ENCODE measurements around the gene COG5. TPM values are rescaled to one million over a fixed set of nuclear protein-coding genes. Genes with fewer than 3 reads are reported as not detected.

COG5 gene
- total and polyA plus RNA-seq, 4 donors, result 4.1 to 27.1 (median 8.4) TPM

DNA sequence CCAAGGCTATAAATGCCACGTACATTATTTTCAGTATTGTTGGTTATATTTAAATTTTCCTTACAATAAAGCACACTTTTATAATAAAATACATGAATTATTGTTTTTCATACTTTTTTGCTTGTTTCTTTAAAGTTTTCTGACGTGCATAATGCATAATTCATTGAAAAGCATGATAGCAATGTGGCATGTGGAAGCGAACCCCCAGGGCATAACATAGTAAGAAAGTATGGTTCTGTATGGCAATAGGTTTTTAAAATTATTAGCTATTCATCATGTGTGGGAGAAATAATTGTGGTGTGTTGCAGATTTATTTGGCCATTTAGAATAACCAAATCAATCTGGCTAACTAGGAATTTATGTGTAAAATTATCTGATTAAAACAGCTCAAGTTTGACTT lies 402.3 kb downstream of the COG5 start:
- H3K9ac ChIP-seq (ENCODE audit: low read depth in 1 of 2, low read length in 2 of 2), result no peak overlapping the region
- WGBS, result 87% methylated on average over 3 of the region's 3 CpGs
- H3K27ac ChIP-seq (ENCODE audit: low read depth in 1 of 2, low read length in 2 of 2), result no peak overlapping the region
- no peak for TF ChIP-seq GABPA (IDR thresholded peaks at IDR 0.05 in 1 of 2, conservative IDR thresholded peaks at IDR 0.05 in 1 of 2)
- no peak for TF ChIP-seq YY1 (IDR thresholded peaks at IDR 0.05)
- TF ChIP-seq FOXA2 (IDR thresholded peaks at IDR 0.05), result no peak
- no peak for TF ChIP-seq SP1 (IDR thresholded peaks at IDR 0.05)
- TF ChIP-seq RXRA (IDR thresholded peaks at IDR 0.05), result no peak
- no peak for TF ChIP-seq NR2F2 (IDR thresholded peaks at IDR 0.05)
- no peak for TF ChIP-seq JUND (IDR thresholded peaks at IDR 0.05)
- TF ChIP-seq, protein P1, sequence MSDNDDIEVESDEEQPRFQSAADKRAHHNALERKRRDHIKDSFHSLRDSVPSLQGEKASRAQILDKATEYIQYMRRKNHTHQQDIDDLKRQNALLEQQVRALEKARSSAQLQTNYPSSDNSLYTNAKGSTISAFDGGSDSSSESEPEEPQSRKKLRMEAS (IDR thresholded peaks at IDR 0.05), result no peak
- no peak for TF ChIP-seq HNF4G (IDR thresholded peaks at IDR 0.05)
- TF ChIP-seq, protein P2, sequence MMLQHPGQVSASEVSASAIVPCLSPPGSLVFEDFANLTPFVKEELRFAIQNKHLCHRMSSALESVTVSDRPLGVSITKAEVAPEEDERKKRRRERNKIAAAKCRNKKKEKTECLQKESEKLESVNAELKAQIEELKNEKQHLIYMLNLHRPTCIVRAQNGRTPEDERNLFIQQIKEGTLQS (IDR thresholded peaks at IDR 0.05), result no peak
- no peak for TF ChIP-seq FOXA1 (IDR thresholded peaks at IDR 0.05)
- TF ChIP-seq, protein P3, sequence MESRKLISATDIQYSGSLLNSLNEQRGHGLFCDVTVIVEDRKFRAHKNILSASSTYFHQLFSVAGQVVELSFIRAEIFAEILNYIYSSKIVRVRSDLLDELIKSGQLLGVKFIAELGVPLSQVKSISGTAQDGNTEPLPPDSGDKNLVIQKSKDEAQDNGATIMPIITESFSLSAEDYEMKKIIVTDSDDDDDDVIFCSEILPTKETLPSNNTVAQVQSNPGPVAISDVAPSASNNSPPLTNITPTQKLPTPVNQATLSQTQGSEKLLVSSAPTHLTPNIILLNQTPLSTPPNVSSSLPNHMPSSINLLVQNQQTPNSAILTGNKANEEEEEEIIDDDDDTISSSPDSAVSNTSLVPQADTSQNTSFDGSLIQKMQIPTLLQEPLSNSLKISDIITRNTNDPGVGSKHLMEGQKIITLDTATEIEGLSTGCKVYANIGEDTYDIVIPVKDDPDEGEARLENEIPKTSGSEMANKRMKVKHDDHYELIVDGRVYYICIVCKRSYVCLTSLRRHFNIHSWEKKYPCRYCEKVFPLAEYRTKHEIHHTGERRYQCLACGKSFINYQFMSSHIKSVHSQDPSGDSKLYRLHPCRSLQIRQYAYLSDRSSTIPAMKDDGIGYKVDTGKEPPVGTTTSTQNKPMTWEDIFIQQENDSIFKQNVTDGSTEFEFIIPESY (IDR thresholded peaks at IDR 0.05), result no peak
- TF ChIP-seq RAD21 (IDR thresholded peaks at IDR 0.05), result no peak
- no peak for TF ChIP-seq HNF4A (conservative IDR thresholded peaks at IDR 0.05)
- TF ChIP-seq TAF1 (conservative IDR thresholded peaks at IDR 0.05), result no peak
- peaks cover 0 to 2% (median 0%) of the 10 kb centered on the region in 4 donors for H3K36me3 ChIP-seq (ENCODE audit: control insufficient read depth in 4 of 4, insufficient read depth in 3 of 4, low read depth in 1 of 4, low read length in 3 of 4)
- H3K4me3 ChIP-seq (ENCODE audit: low read depth in 1 of 3, low read length in 3 of 3), result no peak overlapping the region
- no peak for DNase-seq (ENCODE audit: low spot score)
- no peaks in the 10 kb centered on the region for H3K9me3 ChIP-seq (ENCODE audit: control insufficient read depth in 4 of 4, low read length in 3 of 4)
- H3K27me3 ChIP-seq (ENCODE audit: control insufficient read depth in 4 of 4, insufficient read depth in 4 of 4, low read length in 3 of 4), result no peaks in the 10 kb centered on the region
- no peaks in the 10 kb centered on the region for H3K4me1 ChIP-seq (ENCODE audit: control insufficient read depth in 4 of 4, insufficient read depth in 4 of 4, low read length in 3 of 4)

DNA sequence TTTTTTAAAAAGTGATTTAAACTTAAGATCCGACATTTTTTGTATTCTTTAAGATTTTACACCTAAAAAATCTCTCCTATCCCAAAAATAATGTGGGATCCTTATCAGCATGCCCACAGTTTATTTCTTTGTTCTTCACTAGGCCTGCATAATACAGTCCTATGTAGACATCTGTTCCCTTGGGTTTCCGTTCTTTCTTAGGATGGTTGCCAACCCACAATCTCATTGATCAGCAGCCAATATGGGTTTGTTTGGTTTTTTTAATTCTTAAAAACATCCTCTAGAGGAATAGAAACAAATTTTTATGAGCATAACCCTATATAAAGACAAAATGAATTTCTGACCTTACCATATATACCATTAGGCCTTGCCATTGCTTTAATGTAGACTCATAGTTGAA lies 403.3 kb downstream of the COG5 start:
- TF ChIP-seq, protein P4, sequence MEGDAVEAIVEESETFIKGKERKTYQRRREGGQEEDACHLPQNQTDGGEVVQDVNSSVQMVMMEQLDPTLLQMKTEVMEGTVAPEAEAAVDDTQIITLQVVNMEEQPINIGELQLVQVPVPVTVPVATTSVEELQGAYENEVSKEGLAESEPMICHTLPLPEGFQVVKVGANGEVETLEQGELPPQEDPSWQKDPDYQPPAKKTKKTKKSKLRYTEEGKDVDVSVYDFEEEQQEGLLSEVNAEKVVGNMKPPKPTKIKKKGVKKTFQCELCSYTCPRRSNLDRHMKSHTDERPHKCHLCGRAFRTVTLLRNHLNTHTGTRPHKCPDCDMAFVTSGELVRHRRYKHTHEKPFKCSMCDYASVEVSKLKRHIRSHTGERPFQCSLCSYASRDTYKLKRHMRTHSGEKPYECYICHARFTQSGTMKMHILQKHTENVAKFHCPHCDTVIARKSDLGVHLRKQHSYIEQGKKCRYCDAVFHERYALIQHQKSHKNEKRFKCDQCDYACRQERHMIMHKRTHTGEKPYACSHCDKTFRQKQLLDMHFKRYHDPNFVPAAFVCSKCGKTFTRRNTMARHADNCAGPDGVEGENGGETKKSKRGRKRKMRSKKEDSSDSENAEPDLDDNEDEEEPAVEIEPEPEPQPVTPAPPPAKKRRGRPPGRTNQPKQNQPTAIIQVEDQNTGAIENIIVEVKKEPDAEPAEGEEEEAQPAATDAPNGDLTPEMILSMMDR (IDR thresholded peaks at IDR 0.05; ENCODE audit: low read depth, low read length, missing input control), result no peak
- no peak for TF ChIP-seq FOXA2 (IDR thresholded peaks at IDR 0.05)
- no peak for TF ChIP-seq HNF4A (conservative IDR thresholded peaks at IDR 0.05)
- TF ChIP-seq, protein P5, sequence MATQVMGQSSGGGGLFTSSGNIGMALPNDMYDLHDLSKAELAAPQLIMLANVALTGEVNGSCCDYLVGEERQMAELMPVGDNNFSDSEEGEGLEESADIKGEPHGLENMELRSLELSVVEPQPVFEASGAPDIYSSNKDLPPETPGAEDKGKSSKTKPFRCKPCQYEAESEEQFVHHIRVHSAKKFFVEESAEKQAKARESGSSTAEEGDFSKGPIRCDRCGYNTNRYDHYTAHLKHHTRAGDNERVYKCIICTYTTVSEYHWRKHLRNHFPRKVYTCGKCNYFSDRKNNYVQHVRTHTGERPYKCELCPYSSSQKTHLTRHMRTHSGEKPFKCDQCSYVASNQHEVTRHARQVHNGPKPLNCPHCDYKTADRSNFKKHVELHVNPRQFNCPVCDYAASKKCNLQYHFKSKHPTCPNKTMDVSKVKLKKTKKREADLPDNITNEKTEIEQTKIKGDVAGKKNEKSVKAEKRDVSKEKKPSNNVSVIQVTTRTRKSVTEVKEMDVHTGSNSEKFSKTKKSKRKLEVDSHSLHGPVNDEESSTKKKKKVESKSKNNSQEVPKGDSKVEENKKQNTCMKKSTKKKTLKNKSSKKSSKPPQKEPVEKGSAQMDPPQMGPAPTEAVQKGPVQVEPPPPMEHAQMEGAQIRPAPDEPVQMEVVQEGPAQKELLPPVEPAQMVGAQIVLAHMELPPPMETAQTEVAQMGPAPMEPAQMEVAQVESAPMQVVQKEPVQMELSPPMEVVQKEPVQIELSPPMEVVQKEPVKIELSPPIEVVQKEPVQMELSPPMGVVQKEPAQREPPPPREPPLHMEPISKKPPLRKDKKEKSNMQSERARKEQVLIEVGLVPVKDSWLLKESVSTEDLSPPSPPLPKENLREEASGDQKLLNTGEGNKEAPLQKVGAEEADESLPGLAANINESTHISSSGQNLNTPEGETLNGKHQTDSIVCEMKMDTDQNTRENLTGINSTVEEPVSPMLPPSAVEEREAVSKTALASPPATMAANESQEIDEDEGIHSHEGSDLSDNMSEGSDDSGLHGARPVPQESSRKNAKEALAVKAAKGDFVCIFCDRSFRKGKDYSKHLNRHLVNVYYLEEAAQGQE (IDR thresholded peaks at IDR 0.05), result no peak
- TF ChIP-seq TAF1 (conservative IDR thresholded peaks at IDR 0.05), result no peak
- TF ChIP-seq EGR1 (IDR thresholded peaks at IDR 0.05; ENCODE audit: low read depth in 2 of 2), result no peak
- TF ChIP-seq, protein P1 (IDR thresholded peaks at IDR 0.05), result no peak
- TF ChIP-seq, protein P2 (IDR thresholded peaks at IDR 0.05), result no peak
- TF ChIP-seq SP1 (IDR thresholded peaks at IDR 0.05), result no peak
- no peak for TF ChIP-seq GABPA (IDR thresholded peaks at IDR 0.05 in 1 of 2, conservative IDR thresholded peaks at IDR 0.05 in 1 of 2)
- TF ChIP-seq RAD21 (IDR thresholded peaks at IDR 0.05), result no peak
- no peak for TF ChIP-seq HNF4G (IDR thresholded peaks at IDR 0.05)
- TF ChIP-seq, protein P3 (IDR thresholded peaks at IDR 0.05), result no peak
- TF ChIP-seq NR2F2 (IDR thresholded peaks at IDR 0.05), result no peak
- no peak for TF ChIP-seq JUND (IDR thresholded peaks at IDR 0.05)
- TF ChIP-seq FOXA1 (IDR thresholded peaks at IDR 0.05), result no peak
- Histone ChIP-seq H3K4me3 (ENCODE audit: low read depth in 1 of 3, low read length in 3 of 3) (no peak overlapping the region), H3K27me3 (ENCODE audit: control insufficient read depth in 4 of 4, insufficient read depth in 4 of 4, low read length in 3 of 4) (no peaks in the 10 kb centered on the region), H3K9me3 (ENCODE audit: control insufficient read depth in 4 of 4, low read length in 3 of 4) (no peaks in the 10 kb centered on the region), H3K27ac (ENCODE audit: low read depth in 1 of 2, low read length in 2 of 2) (no peak overlapping the region), H3K4me1 (ENCODE audit: control insufficient read depth in 4 of 4, insufficient read depth in 4 of 4, low read length in 3 of 4) (no peaks in the 10 kb centered on the region), H3K9ac (ENCODE audit: low read depth in 1 of 2, low read length in 2 of 2) (no peak overlapping the region), H3K36me3 (ENCODE audit: control insufficient read depth in 4 of 4, insufficient read depth in 3 of 4, low read depth in 1 of 4, low read length in 3 of 4) (peaks cover 0 to 2% (median 0%) of the 10 kb centered on the region in 4 donors)
- WGBS, result 85% methylated on average over 2 of the region's 2 CpGs
- DNase-seq (ENCODE audit: low spot score), result no peak
